WI38 (cell line): ENCODE measurements around the gene VDAC1.
"Not testable (repeated sequence)": the region's sequence is repeated elsewhere in the genome, so short reads cannot be mapped to it uniquely, and the experiment has no call there.

ENCODE experiments used
- H3K4me3 ChIP-seq: 2 replicates; pipeline ENCODE4 v1.5.1; 2011; ENCODE audit warnings: low read depth, mild to moderate bottlenecking, control low read depth, low read length
- CTCF ChIP-seq: IDR thresholded peaks from 2 replicates; pipeline ENCODE4 v1.5.1; 2012; ENCODE audit warnings: low read depth, mild to moderate bottlenecking, control low read depth, low read length

VDAC1 gene

GRCh38 chr5:133943475-133943817 is 61.3 kb downstream of the VDAC1 start:
- no peak overlapping the region for H3K4me3 ChIP-seq
- no peak for TF ChIP-seq CTCF

- no peak for TF ChIP-seq CTCF
Measured at GRCh38 chr5:133942614-133943474, 61.9 kb downstream of the VDAC1 start.

GRCh38 chr5:133941456-133942196 is 63.1 kb downstream of the VDAC1 start:
- no peak for TF ChIP-seq CTCF
- no peak overlapping the region for H3K4me3 ChIP-seq

More at GRCh38 chr5:133942614-133943474, 61.9 kb downstream of the VDAC1 start:
- no peak overlapping the region for H3K4me3 ChIP-seq

GRCh38 chr5:133939668-133940067 is 65.1 kb downstream of the VDAC1 start:
- TF ChIP-seq CTCF: no peak
- H3K4me3 ChIP-seq: no peak overlapping the region

GRCh38 chr5:133938929-133939328 is 65.8 kb downstream of the VDAC1 start:
- H3K4me3 ChIP-seq: no peak overlapping the region
- TF ChIP-seq CTCF: no peak

GRCh38 chr5:133938039-133938821 is 66.5 kb downstream of the VDAC1 start:
- TF ChIP-seq CTCF: no peak
- H3K4me3 ChIP-seq: no peak overlapping the region

- H3K4me3 ChIP-seq: not testable (repeated sequence)
Measured at GRCh38 chr5:133937628-133938027, 67.1 kb downstream of the VDAC1 start.
